Measurements from ENCODE around the gene CDC14B.

The CDC14B gene

GRCh38 chr9:96464426-96464825 is 155.2 kb downstream of the CDC14B start:
- H3K4me1 ChIP-seq (ENCODE audit: control extremely low read depth in 1 of 4, control insufficient read depth in 4 of 4, insufficient read depth in 4 of 4, low read length in 3 of 4) = no peaks in the 10 kb centered on the region
- no peaks in the 10 kb centered on the region for H3K9me3 ChIP-seq (ENCODE audit: control extremely low read depth in 1 of 5, control insufficient read depth in 4 of 5, insufficient read depth in 2 of 5, low read depth in 1 of 5, low read length in 4 of 5)
- no peak for DNase-seq
- CTCF ChIA-PET = no interaction called here
- H3K4me3 ChIP-seq (ENCODE audit: control insufficient read depth in 1 of 7, extremely low read depth in 1 of 7, insufficient read depth in 4 of 7, low read depth in 2 of 7, low read length in 6 of 7) = no peak overlapping the region
- no peaks in the 10 kb centered on the region for H3K27me3 ChIP-seq (replicated peaks in 2 of 5; ENCODE audit: control insufficient read depth in 4 of 5, insufficient read depth in 5 of 5, low read length in 4 of 5)
- H3K27ac ChIP-seq (ENCODE audit: insufficient read depth in 1 of 2, low read depth in 1 of 2, low read length in 2 of 2, poor library complexity in 1 of 2, severe bottlenecking in 2 of 2) = no peak overlapping the region
- H3K36me3 ChIP-seq (ENCODE audit: control insufficient read depth in 4 of 4, insufficient read depth in 4 of 4, low read length in 3 of 4) = no peaks in the 10 kb centered on the region
- 100% methylated on average over 3 of the region's 6 CpGs for WGBS (ENCODE audit: insufficient coverage)
- POLR2A ChIA-PET = no interaction called here

- CTCF ChIA-PET = no interaction called here
- Histone ChIP-seq H3K4me1 (ENCODE audit: control extremely low read depth in 1 of 4, control insufficient read depth in 4 of 4, insufficient read depth in 4 of 4, low read length in 3 of 4) (peaks cover 0 to 1% (median 0%) of the 10 kb centered on the region in 4 experiments), H3K4me3 (ENCODE audit: control insufficient read depth in 1 of 7, extremely low read depth in 1 of 7, insufficient read depth in 4 of 7, low read depth in 2 of 7, low read length in 6 of 7) (no peak overlapping the region), H3K27ac (ENCODE audit: insufficient read depth in 1 of 2, low read depth in 1 of 2, low read length in 2 of 2, poor library complexity in 1 of 2, severe bottlenecking in 2 of 2) (no peak overlapping the region), H3K36me3 (ENCODE audit: control insufficient read depth in 4 of 4, insufficient read depth in 4 of 4, low read length in 3 of 4) (no peaks in the 10 kb centered on the region), H3K27me3 (replicated peaks in 2 of 5; ENCODE audit: control insufficient read depth in 4 of 5, insufficient read depth in 5 of 5, low read length in 4 of 5) (no peaks in the 10 kb centered on the region), H3K9me3 (ENCODE audit: control extremely low read depth in 1 of 5, control insufficient read depth in 4 of 5, insufficient read depth in 2 of 5, low read depth in 1 of 5, low read length in 4 of 5) (no peaks in the 10 kb centered on the region)
- 91% methylated on average over 6 of the region's 6 CpGs for WGBS (ENCODE audit: insufficient coverage)
- POLR2A ChIA-PET = no interaction called here
- no peak for DNase-seq
Observed at GRCh38 chr9:96462541-96462940, 157.1 kb downstream of the CDC14B start.

- Histone ChIP-seq H3K36me3 (ENCODE audit: control insufficient read depth in 4 of 4, insufficient read depth in 4 of 4, low read length in 3 of 4) (no peaks in the 10 kb centered on the region), H3K27me3 (replicated peaks in 2 of 5; ENCODE audit: control insufficient read depth in 4 of 5, insufficient read depth in 5 of 5, low read length in 4 of 5) (no peaks in the 10 kb centered on the region), H3K4me3 (ENCODE audit: control insufficient read depth in 1 of 7, extremely low read depth in 1 of 7, insufficient read depth in 4 of 7, low read depth in 2 of 7, low read length in 6 of 7) (no peak overlapping the region), H3K9me3 (ENCODE audit: control extremely low read depth in 1 of 5, control insufficient read depth in 4 of 5, insufficient read depth in 2 of 5, low read depth in 1 of 5, low read length in 4 of 5) (no peaks in the 10 kb centered on the region), H3K4me1 (ENCODE audit: control extremely low read depth in 1 of 4, control insufficient read depth in 4 of 4, insufficient read depth in 4 of 4, low read length in 3 of 4) (peaks cover 0 to 5% (median 0%) of the 10 kb centered on the region in 4 experiments), H3K27ac (ENCODE audit: insufficient read depth in 1 of 2, low read depth in 1 of 2, low read length in 2 of 2, poor library complexity in 1 of 2, severe bottlenecking in 2 of 2) (no peak overlapping the region)
- 97% methylated on average over 7 of the region's 8 CpGs for WGBS (ENCODE audit: insufficient coverage)
- CTCF ChIA-PET = interaction anchor here (0.6 kb wide), 2 partner anchors 84 to 172 kb away, joined by 3 to 4 read pairs; no protein-coding TSS in a partner anchor
- DNase-seq = no peak
- POLR2A ChIA-PET = no interaction called here
Observed at GRCh38 chr9:96461336-96461735, 158.3 kb downstream of the CDC14B start.

- Histone ChIP-seq H3K9me3 (ENCODE audit: control extremely low read depth in 1 of 5, control insufficient read depth in 4 of 5, insufficient read depth in 2 of 5, low read depth in 1 of 5, low read length in 4 of 5) (no peaks in the 10 kb centered on the region), H3K4me3 (ENCODE audit: control insufficient read depth in 1 of 7, extremely low read depth in 1 of 7, insufficient read depth in 4 of 7, low read depth in 2 of 7, low read length in 6 of 7) (no peak overlapping the region), H3K27me3 (replicated peaks in 2 of 5; ENCODE audit: control insufficient read depth in 4 of 5, insufficient read depth in 5 of 5, low read length in 4 of 5) (no peaks in the 10 kb centered on the region), H3K36me3 (ENCODE audit: control insufficient read depth in 4 of 4, insufficient read depth in 4 of 4, low read length in 3 of 4) (no peaks in the 10 kb centered on the region), H3K27ac (ENCODE audit: insufficient read depth in 1 of 2, low read depth in 1 of 2, low read length in 2 of 2, poor library complexity in 1 of 2, severe bottlenecking in 2 of 2) (no peak overlapping the region), H3K4me1 (ENCODE audit: control extremely low read depth in 1 of 4, control insufficient read depth in 4 of 4, insufficient read depth in 4 of 4, low read length in 3 of 4) (peaks cover 0 to 5% (median 0%) of the 10 kb centered on the region in 4 experiments)
- ChIA-PET POLR2A (no interaction called here), CTCF (interaction anchor here (0.6 kb wide), 2 partner anchors 83 to 173 kb away, joined by 3 to 4 read pairs; no protein-coding TSS in a partner anchor)
- DNase-seq = no peak
Observed at GRCh38 chr9:96460882-96461281, 158.8 kb downstream of the CDC14B start.

- ChIA-PET CTCF (interaction anchor here (0.6 kb wide), 2 partner anchors 83 to 173 kb away, joined by 3 to 4 read pairs; no protein-coding TSS in a partner anchor), POLR2A (no interaction called here)
- no peaks in the 10 kb centered on the region for H3K9me3 ChIP-seq (ENCODE audit: control extremely low read depth in 1 of 5, control insufficient read depth in 4 of 5, insufficient read depth in 2 of 5, low read depth in 1 of 5, low read length in 4 of 5)
- peaks cover 0 to 5% (median 0%) of the 10 kb centered on the region in 4 experiments for H3K4me1 ChIP-seq (ENCODE audit: control extremely low read depth in 1 of 4, control insufficient read depth in 4 of 4, insufficient read depth in 4 of 4, low read length in 3 of 4)
- no peak overlapping the region for H3K4me3 ChIP-seq (ENCODE audit: control insufficient read depth in 1 of 7, extremely low read depth in 1 of 7, insufficient read depth in 4 of 7, low read depth in 2 of 7, low read length in 6 of 7)
- WGBS (ENCODE audit: insufficient coverage) = 100% methylated on average over 1 of the region's 5 CpGs
- H3K27ac ChIP-seq (ENCODE audit: insufficient read depth in 1 of 2, low read depth in 1 of 2, low read length in 2 of 2, poor library complexity in 1 of 2, severe bottlenecking in 2 of 2) = no peak overlapping the region
- H3K36me3 ChIP-seq (ENCODE audit: control insufficient read depth in 4 of 4, insufficient read depth in 4 of 4, low read length in 3 of 4) = no peaks in the 10 kb centered on the region
- no peak for DNase-seq
- H3K27me3 ChIP-seq (replicated peaks in 2 of 5; ENCODE audit: control insufficient read depth in 4 of 5, insufficient read depth in 5 of 5, low read length in 4 of 5) = no peaks in the 10 kb centered on the region
Observed at GRCh38 chr9:96460470-96460869, 159.2 kb downstream of the CDC14B start.

GRCh38 chr9:96459268-96460007 is 160.2 kb downstream of the CDC14B start:
- no peak overlapping the region for H3K4me3 ChIP-seq (ENCODE audit: control insufficient read depth in 1 of 7, extremely low read depth in 1 of 7, insufficient read depth in 4 of 7, low read depth in 2 of 7, low read length in 6 of 7)
- ChIA-PET CTCF (no interaction called here), POLR2A (no interaction called here)
- no peaks in the 10 kb centered on the region for H3K9me3 ChIP-seq (ENCODE audit: control extremely low read depth in 1 of 5, control insufficient read depth in 4 of 5, insufficient read depth in 2 of 5, low read depth in 1 of 5, low read length in 4 of 5)
- no peaks in the 10 kb centered on the region for H3K36me3 ChIP-seq (ENCODE audit: control insufficient read depth in 4 of 4, insufficient read depth in 4 of 4, low read length in 3 of 4)
- H3K27me3 ChIP-seq (replicated peaks in 2 of 5; ENCODE audit: control insufficient read depth in 4 of 5, insufficient read depth in 5 of 5, low read length in 4 of 5) = no peaks in the 10 kb centered on the region
- no peak for DNase-seq
- no peak overlapping the region for H3K27ac ChIP-seq (ENCODE audit: insufficient read depth in 1 of 2, low read depth in 1 of 2, low read length in 2 of 2, poor library complexity in 1 of 2, severe bottlenecking in 2 of 2)
- WGBS (ENCODE audit: insufficient coverage) = 100% methylated on average over 1 of the region's 7 CpGs
- peaks cover 0 to 5% (median 0%) of the 10 kb centered on the region in 4 experiments for H3K4me1 ChIP-seq (ENCODE audit: control extremely low read depth in 1 of 4, control insufficient read depth in 4 of 4, insufficient read depth in 4 of 4, low read length in 3 of 4)

GRCh38 chr9:96458226-96458625 is 161.4 kb downstream of the CDC14B start:
- 95% methylated on average over 6 of the region's 8 CpGs for WGBS (ENCODE audit: insufficient coverage)
- no peak for DNase-seq
- Histone ChIP-seq H3K4me1 (ENCODE audit: control extremely low read depth in 1 of 4, control insufficient read depth in 4 of 4, insufficient read depth in 4 of 4, low read length in 3 of 4) (peaks cover 0 to 5% (median 0%) of the 10 kb centered on the region in 4 experiments), H3K27ac (ENCODE audit: insufficient read depth in 1 of 2, low read depth in 1 of 2, low read length in 2 of 2, poor library complexity in 1 of 2, severe bottlenecking in 2 of 2) (no peak overlapping the region), H3K4me3 (ENCODE audit: control insufficient read depth in 1 of 7, extremely low read depth in 1 of 7, insufficient read depth in 4 of 7, low read depth in 2 of 7, low read length in 6 of 7) (no peak overlapping the region), H3K36me3 (ENCODE audit: control insufficient read depth in 4 of 4, insufficient read depth in 4 of 4, low read length in 3 of 4) (no peaks in the 10 kb centered on the region), H3K9me3 (ENCODE audit: control extremely low read depth in 1 of 5, control insufficient read depth in 4 of 5, insufficient read depth in 2 of 5, low read depth in 1 of 5, low read length in 4 of 5) (no peaks in the 10 kb centered on the region), H3K27me3 (replicated peaks in 2 of 5; ENCODE audit: control insufficient read depth in 4 of 5, insufficient read depth in 5 of 5, low read length in 4 of 5) (no peaks in the 10 kb centered on the region)
- ChIA-PET POLR2A (no interaction called here), CTCF (no interaction called here)

All from common myeloid progenitor, CD34-positive (primary cell).